Spleen (tissue), 11 donors: ENCODE results near the gene CD34. TPM values are rescaled to one million over a fixed set of nuclear protein-coding genes. Genes with fewer than 3 reads are reported as not detected.

Source experiments
- DNase-seq: peaks from one replicate; pipeline ENCODE4 v3.0.0-alpha.2; 2020
- H3K27ac ChIP-seq, 8 donors: fragments of 200-600 bp; sonication (generic) in 7 of 8; 1 replicate in 4 of 8; 2 replicates in 4 of 8; pipeline versions ENCODE4 v1.5.0 to v1.8.0; 2016 to 2021; ENCODE audit warnings: inconsistent platforms in 4 of 8, mild to moderate bottlenecking in 4 of 8, moderate library complexity in 1 of 8
- H3K27me3 ChIP-seq, 7 donors: fragments of 200-600 bp; sonication (generic) in 6 of 7; replicated peaks in 1 of 7; 1 replicate in 4 of 7; 2 replicates in 3 of 7; pipeline versions ENCODE4 v1.5.0 to v1.8.0; 2016 to 2021; ENCODE audit warnings: inconsistent platforms in 3 of 7, mild to moderate bottlenecking in 1 of 7
- H3K36me3 ChIP-seq, 6 donors: fragments of 200-600 bp; sonication (generic) in 5 of 6; 1 replicate in 4 of 6; 2 replicates in 2 of 6; pipeline versions ENCODE4 v1.5.0 to v1.8.0; 2016 to 2021; ENCODE audit warnings: inconsistent platforms in 2 of 6
- H3K4me1 ChIP-seq, 6 donors: fragments of 200-600 bp; sonication (generic) in 5 of 6; 1 replicate in 3 of 6; 2 replicates in 3 of 6; pipeline versions ENCODE4 v1.5.0 to v1.8.0; 2016 to 2021; ENCODE audit warnings: inconsistent platforms in 3 of 6
- H3K4me3 ChIP-seq, 8 donors: fragments of 200-600 bp; sonication (generic) in 7 of 8; 1 replicate in 4 of 8; 2 replicates in 4 of 8; pipeline versions ENCODE4 v1.5.0 to v1.8.0; 2016 to 2021; ENCODE audit warnings: inconsistent platforms in 4 of 8, mild to moderate bottlenecking in 4 of 8, moderate library complexity in 2 of 8
- H3K9me3 ChIP-seq, 8 donors: fragments of 200-600 bp; sonication (generic) in 7 of 8; 1 replicate in 4 of 8; 2 replicates in 4 of 8; pipeline versions ENCODE4 v1.5.0 to v1.8.0; 2016 to 2021; ENCODE audit warnings: inconsistent platforms in 4 of 8
- CTCF ChIP-seq, 11 experiments: fragments of 200-600 bp in 7 of 11; fragments of 450-650 bp in 4 of 11; sonication (generic) in 4 of 11; IDR thresholded peaks in 8 of 11; conservative IDR thresholded peaks in 3 of 11; 1 replicate in 7 of 11; 2 replicates in 4 of 11; pipeline versions ENCODE4 v1.4.0 to v1.8.0; 2016 to 2021; ENCODE audit warnings: antibody characterized with exemption in 11 of 11, inconsistent platforms in 4 of 11, mild to moderate bottlenecking in 1 of 11
- POLR2A ChIP-seq, 3 donors: fragments of 450-650 bp; IDR thresholded peaks; one replicate each; pipeline ENCODE4 v1.5.1; 2017; ENCODE audit warnings: antibody characterized with exemption in 3 of 3, mild to moderate bottlenecking in 1 of 3
- POLR2AphosphoS5 ChIP-seq, 3 donors: sonication (generic); formaldehyde crosslinking; IDR thresholded peaks; one replicate each; pipeline ENCODE4 v1.5.1; 2017; ENCODE audit warnings: antibody characterized with exemption in 3 of 3
- WGBS, 5 donors: extraction: QIAGEN DNeasy Blood & Tissue Kit in 3 of 5; methylation state at CpG; one replicate each; pipeline versions ENCODE4 v1.1.5 to v1.1.7; 2013 to 2018; 5-methylcytosine and 5-hydroxymethylcytosine counted together
- intact Hi-C: fragments of 100-400 bp; cut with DNase I; formaldehyde crosslinking; loops from one replicate; pipeline ENCODE4 v1.15.0; 2023; ENCODE audit warnings: low total_unique reads
- polyA plus RNA-seq, 3 donors: library from polyadenylated mRNA; stranded (reverse); fragments of 200-250 nt; gene quantifications; one replicate each; pipeline ENCODE4 v1.2.1, GENCODE V29; 2013
- total RNA-seq, 7 donors: library from RNA; depleted of rRNA in 3 of 7; stranded (reverse); fragments of >200 nt in 3 of 7; fragmentation: NEBNext Ultra II Directional in 4 of 7; extraction: Animal tissue kit (Norgen Biotek cat#: 25700) in 4 of 7; gene quantifications; one replicate each; pipeline versions ENCODE4 v1.1.0 to v1.2.1, GENCODE V29; 2016 to 2021
- donor health status: healthy with polysubstance abuse.
- donor health status: DM: no; HTN: no; CAD: no; lungs with moderate emphysema.
- donor health status: DM: no; HTN: no; CAD: no.
- donor health status: Bipolar disorder and iron deficiency.
- donor health status: healthy.
- donor health status: DM: no; HTN: no; CAD: no.
- donor health status: DM: yes; HTN: yes; CAD: no.

CD34 gene
- total and polyA plus RNA-seq, 10 donors, result 5.1 to 31.5 (median 17.5) TPM

- peak overlapping the region in 4 of 8 donors; percentile 17 to 41 (median 30) for H3K27ac ChIP-seq
These were observed 13.7 kb downstream of the CD34 start for GRCh38 chr1:207897188-207897587.

GRCh38 chr1:207896547-207896946, 14.4 kb downstream of the CD34 start:
- intact Hi-C loops, result loop anchor here (5.0 kb wide), 1 partner anchor 66 kb away; no protein-coding TSS in a partner anchor
- no peak overlapping the region for H3K4me3 ChIP-seq
- H3K27me3 ChIP-seq, result no peaks in the 10 kb centered on the region
- H3K36me3 ChIP-seq, result no peaks in the 10 kb centered on the region
- peaks cover 0 to 9% (median under 1%) of the 10 kb centered on the region in 6 donors for H3K4me1 ChIP-seq
- TF ChIP-seq POLR2A (IDR thresholded peaks at IDR 0.05) (no peak), CTCF (IDR thresholded peaks at IDR 0.05 in 8 of 11, conservative IDR thresholded peaks at IDR 0.05 in 3 of 11) (no peak), POLR2AphosphoS5 (IDR thresholded peaks at IDR 0.05) (no peak)
- DNase-seq, result no peak
- H3K27ac ChIP-seq, result peak overlapping the region in 1 of 8 donors; percentile 37
- H3K9me3 ChIP-seq, result no peaks in the 10 kb centered on the region

More at GRCh38 chr1:207897188-207897587, 13.7 kb downstream of the CD34 start:
- H3K4me1 ChIP-seq, result peaks cover 0 to 9% (median 0%) of the 10 kb centered on the region in 6 donors
- H3K27me3 ChIP-seq, result no peaks in the 10 kb centered on the region
- intact Hi-C loops, result loop anchor here (5.0 kb wide), 1 partner anchor 65 kb away; no protein-coding TSS in a partner anchor
- H3K9me3 ChIP-seq, result no peaks in the 10 kb centered on the region
- H3K36me3 ChIP-seq, result no peaks in the 10 kb centered on the region
- H3K4me3 ChIP-seq, result no peak overlapping the region
- 26 to 46% (median 37%) methylated on average over 2 of the region's 2 CpGs for WGBS, 5 donors
- DNase-seq, result no peak
- TF ChIP-seq CTCF (IDR thresholded peaks at IDR 0.05 in 8 of 11, conservative IDR thresholded peaks at IDR 0.05 in 3 of 11) (peak in 6 of 11 experiments; percentile 7 to 30 (median 16)), POLR2AphosphoS5 (IDR thresholded peaks at IDR 0.05) (no peak), POLR2A (IDR thresholded peaks at IDR 0.05) (no peak)

GRCh38 chr1:207894704-207895103, 16.2 kb downstream of the CD34 start:
- no peak for TF ChIP-seq POLR2A (IDR thresholded peaks at IDR 0.05)
- TF ChIP-seq POLR2AphosphoS5 (IDR thresholded peaks at IDR 0.05), result no peak
- TF ChIP-seq CTCF (IDR thresholded peaks at IDR 0.05 in 8 of 11, conservative IDR thresholded peaks at IDR 0.05 in 3 of 11), result no peak
- intact Hi-C loops, result loop anchor here (5.0 kb wide), 1 partner anchor 68 kb away; no protein-coding TSS in a partner anchor
- Histone ChIP-seq H3K4me3 (no peak overlapping the region), H3K36me3 (no peaks in the 10 kb centered on the region), H3K9me3 (no peaks in the 10 kb centered on the region), H3K4me1 (peaks cover 11 to 27% (median 16%) of the 10 kb centered on the region in 6 donors), H3K27ac (no peak overlapping the region), H3K27me3 (no peaks in the 10 kb centered on the region)
- no peak for DNase-seq
- 88 to 100% (median 95%) methylated on average over 2 of the region's 2 CpGs for WGBS, 5 donors

- 56 to 65% (median 63%) methylated on average over 6 of the region's 6 CpGs for WGBS, 5 donors
- H3K4me1 ChIP-seq, result peaks cover 19 to 34% (median 24%) of the 10 kb centered on the region in 6 donors
- peak overlapping the region in 1 of 8 donors; percentile 0 for H3K27ac ChIP-seq
- DNase-seq, result no peak
- no peaks in the 10 kb centered on the region for H3K9me3 ChIP-seq
- H3K36me3 ChIP-seq, result no peaks in the 10 kb centered on the region
- H3K27me3 ChIP-seq, result no peaks in the 10 kb centered on the region
- H3K4me3 ChIP-seq, result no peak overlapping the region
- no peak for TF ChIP-seq POLR2AphosphoS5 (IDR thresholded peaks at IDR 0.05)
- no peak for TF ChIP-seq CTCF (IDR thresholded peaks at IDR 0.05 in 8 of 11, conservative IDR thresholded peaks at IDR 0.05 in 3 of 11)
- intact Hi-C loops, result no loop called here
These were observed 17.0 kb downstream of the CD34 start for GRCh38 chr1:207893737-207894582.
